HEK293T (cell line): ENCODE measurements around the gene MESD.

Source experiments
- BHLHE40 ChIP-seq: fragments of 450-650 bp; IDR thresholded peaks from 2 replicates; pipeline ENCODE4 v1.6.1; 2016; ENCODE audit warnings: mild to moderate bottlenecking, moderate library complexity, borderline replicate concordance
- CTBP1 ChIP-seq: fragments of 450-650 bp; IDR thresholded peaks from 2 replicates; pipeline ENCODE4 v1.6.1; 2016; ENCODE audit warnings: borderline replicate concordance
- FOXA1 ChIP-seq: fragments of 450-650 bp; IDR thresholded peaks from 2 replicates; pipeline ENCODE4 v1.6.1; 2016; ENCODE audit warnings: mild to moderate bottlenecking
- FOXK2 ChIP-seq: fragments of 450-650 bp; IDR thresholded peaks from 2 replicates; pipeline ENCODE4 v1.6.1; 2016; ENCODE audit warnings: mild to moderate bottlenecking
- L3MBTL2 ChIP-seq: fragments of 450-650 bp; conservative IDR thresholded peaks from 2 replicates; pipeline ENCODE4 v1.6.1; 2016; ENCODE audit warnings: mild to moderate bottlenecking
- PKNOX1 ChIP-seq: fragments of 450-650 bp; IDR thresholded peaks from 2 replicates; pipeline ENCODE4 v1.6.1; 2016
- SP1 ChIP-seq: fragments of 450-650 bp; IDR thresholded peaks from 2 replicates; pipeline ENCODE4 v1.6.1; 2017
- TARDBP ChIP-seq: fragments of 450-650 bp; IDR thresholded peaks from 2 replicates; pipeline ENCODE4 v1.6.1; 2016
- ZNF384 ChIP-seq: fragments of 450-650 bp; IDR thresholded peaks from 2 replicates; pipeline ENCODE4 v1.6.1; 2016

GRCh38 chr15:81023483-81024264, 34.1 kb upstream of the MESD start:
- TF ChIP-seq L3MBTL2 = no peak
- no peak for TF ChIP-seq TARDBP
- no peak for TF ChIP-seq CTBP1
- TF ChIP-seq ZNF384 = no peak
- no peak for TF ChIP-seq SP1
- TF ChIP-seq BHLHE40 = no peak
- TF ChIP-seq FOXK2 = no peak
- TF ChIP-seq PKNOX1 = no peak
- no peak for TF ChIP-seq FOXA1
